HCT116 (cell line): ENCODE measurements around the gene MBD3.

Experiments used
- CTCF ChIP-seq, 3 experiments: fragments of 200-600 bp in 1 of 3; sonication (generic) in 1 of 3; IDR thresholded peaks in 2 of 3; conservative IDR thresholded peaks in 1 of 3; 2 replicates each; pipeline ENCODE4 v1.5.1; 2012 to 2017; ENCODE audit warnings: low read depth in 2 of 3, low read length in 2 of 3, antibody characterized with exemption in 1 of 3, borderline replicate concordance in 1 of 3, control low read depth in 1 of 3, mild to moderate bottlenecking in 1 of 3, mixed read lengths in 1 of 3, mixed run types in 1 of 3, moderate library complexity in 1 of 3; ENCODE audit not compliant: insufficient read depth in 1 of 3
- EZH2 ChIP-seq: fragments of 200-600 bp; sonication (generic); IDR thresholded peaks from 2 replicates; pipeline ENCODE4 v1.6.1; 2017; ENCODE audit warnings: antibody characterized with exemption, mixed run types
- MAX ChIP-seq: IDR thresholded peaks from 2 replicates; pipeline ENCODE4 v1.6.1; 2012

- no peak for TF ChIP-seq CTCF (IDR thresholded peaks at IDR 0.05 in 2 of 3, conservative IDR thresholded peaks at IDR 0.05 in 1 of 3; ENCODE audit: borderline replicate concordance in 1 of 3, insufficient read depth in 1 of 3, low read depth in 2 of 3, low read length in 2 of 3)
- TF ChIP-seq EZH2: no peak
- TF ChIP-seq MAX: no peak
Observed at GRCh38 chr19:1633269-1633826, 40.7 kb upstream of the MBD3 start.
